GOT3 (cell line): ENCODE results near the gene GALNT9.

Experiments
- DNase-seq: peaks from one replicate; lab custom pipeline; 2025; ENCODE audit warnings: mixed read lengths; lab: John Stamatoyannopoulos, UW

Gene GALNT9

DNA sequence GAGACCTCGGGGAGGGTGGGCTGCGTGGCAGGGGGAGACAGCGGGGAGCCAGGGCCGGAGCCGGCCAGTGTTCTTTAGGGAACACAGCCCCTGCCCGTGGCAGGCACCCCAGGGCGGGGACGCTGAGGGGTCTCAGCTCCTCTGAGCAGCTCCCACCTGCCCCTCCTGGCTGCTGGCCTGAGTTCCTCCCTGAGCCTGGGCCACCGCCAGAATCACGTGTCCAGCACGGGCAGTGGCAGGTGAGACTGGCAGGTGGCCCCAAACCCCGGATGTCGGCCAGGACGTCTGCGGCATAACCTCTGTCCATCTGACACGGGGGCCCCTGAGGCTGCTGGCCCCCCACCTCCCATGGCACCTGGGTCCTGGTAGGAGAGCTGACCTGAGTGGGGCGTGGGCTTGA is 160.0 kb downstream of the GALNT9 start:
- DNase-seq, result no peak

DNA sequence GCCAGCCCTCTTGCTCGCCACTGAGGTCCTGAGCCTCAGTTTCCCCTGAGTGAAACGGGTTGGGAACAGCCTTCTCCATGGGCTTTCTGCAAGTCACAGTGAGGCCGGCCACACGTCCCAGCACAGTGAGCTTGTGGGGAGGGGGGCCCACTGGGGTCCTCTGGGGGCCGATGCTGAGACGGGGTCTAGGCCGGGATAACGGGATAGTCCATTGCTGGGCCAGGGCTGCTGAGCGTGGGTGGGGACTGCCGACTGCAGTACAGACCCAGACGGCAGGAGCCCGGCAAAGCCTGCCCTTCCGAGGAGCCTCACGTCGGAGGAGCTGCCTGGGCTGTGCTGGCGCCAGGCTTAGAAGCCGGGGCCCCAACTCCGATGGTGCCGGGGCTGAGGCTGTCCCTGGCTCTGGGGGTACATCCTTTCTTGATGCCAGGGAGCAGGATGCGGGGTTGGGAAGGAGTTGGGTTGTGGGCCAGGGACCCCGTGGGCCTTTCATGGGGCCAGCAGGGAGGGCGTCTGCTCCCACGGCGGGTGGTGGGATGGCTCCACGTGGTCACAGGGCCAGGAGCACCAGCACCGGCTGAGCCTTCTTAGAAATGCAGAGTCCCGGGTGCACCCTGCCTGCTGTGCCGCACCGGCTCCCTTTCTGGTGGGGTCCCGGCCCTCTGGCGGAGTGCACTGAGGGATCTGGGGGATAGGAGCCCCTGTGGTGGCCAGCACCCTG is 160.9 kb downstream of the GALNT9 start:
- no peak for DNase-seq

DNA sequence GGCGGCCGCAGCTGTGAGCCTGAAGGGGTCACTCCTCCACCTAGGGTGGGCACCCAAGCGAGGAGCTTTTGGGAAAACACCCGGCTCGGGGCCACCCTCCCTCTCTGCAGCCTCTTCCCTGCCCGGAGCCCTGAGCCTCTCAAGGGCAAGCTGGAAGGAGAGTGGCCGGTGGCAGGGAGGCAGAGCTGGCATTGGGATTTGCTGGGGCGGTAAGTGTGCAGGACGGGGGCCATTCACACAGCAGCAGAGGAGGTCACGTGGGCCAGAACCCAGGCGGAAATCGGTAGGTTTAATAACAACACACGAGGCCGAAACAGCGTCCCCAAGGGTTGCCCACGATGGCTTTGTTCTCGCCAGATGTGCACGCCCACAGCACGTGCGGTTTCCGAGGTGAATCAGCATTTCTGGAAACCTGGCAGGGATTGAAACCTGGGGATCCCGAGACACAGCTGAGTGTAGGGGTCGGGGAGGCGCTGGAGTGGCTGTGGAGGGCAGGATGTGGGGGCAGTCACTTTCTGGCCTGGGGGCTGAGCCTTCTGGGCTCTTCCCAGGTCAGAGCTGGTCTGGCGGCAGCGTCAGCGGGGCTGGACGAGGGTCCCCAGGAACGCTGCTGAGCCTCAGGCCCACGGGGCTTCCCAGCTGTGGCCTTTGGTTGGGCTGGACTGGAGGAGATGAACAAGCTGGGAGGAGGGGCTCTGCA is 161.6 kb downstream of the GALNT9 start:
- no peak for DNase-seq

DNA sequence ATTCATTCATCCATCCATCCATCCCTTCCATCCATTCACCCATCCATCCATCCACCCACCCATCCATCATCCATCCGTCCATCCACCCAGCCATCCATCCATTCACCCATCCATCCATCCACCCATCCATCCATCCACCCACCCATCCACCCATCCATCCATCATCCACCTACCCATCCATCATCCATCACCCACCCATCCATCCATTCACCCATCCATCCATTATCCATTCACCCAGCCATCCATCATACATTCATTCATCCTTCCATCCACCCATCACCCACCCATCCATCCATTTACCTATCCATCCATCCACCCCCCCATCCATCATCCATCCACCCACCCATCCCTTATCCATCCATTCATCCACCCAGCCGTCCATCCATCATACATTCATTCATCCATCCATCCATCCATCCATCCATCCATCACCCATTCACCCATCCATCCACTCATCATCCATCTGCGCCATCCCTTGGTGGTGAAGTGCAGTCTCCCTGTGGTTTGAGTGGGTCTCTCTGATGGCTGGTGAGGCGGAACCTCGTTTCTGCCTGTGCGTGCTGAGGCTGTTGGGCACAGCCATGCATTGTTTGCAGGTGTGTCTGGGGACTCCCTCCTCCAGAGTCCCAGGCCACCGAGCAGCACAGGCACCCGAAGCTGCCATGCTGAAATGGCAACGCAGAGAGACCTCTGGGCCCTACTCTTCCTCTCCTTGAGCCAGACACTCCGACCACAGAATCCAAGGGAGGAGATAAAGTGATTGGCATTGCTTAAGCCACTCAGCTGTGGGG is 162.4 kb downstream of the GALNT9 start:
- DNase-seq, result no peak

DNA sequence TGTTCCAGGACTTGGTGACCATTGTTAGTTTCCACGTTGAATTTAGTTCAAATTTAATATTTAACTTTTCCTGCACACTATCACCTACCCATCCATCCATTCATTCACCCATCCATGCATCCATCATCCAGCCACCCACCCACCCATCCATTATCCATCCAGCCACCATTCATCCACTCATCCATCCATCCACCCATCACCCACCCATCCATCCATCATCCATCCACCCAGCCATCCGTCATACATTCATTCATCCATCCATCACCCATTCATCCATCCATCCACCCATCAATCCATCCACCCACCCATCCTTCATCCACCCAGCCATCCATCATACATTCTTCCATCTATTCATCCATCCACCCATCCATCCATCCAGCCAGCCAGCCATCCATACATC is 163.3 kb downstream of the GALNT9 start:
- no peak for DNase-seq

DNA sequence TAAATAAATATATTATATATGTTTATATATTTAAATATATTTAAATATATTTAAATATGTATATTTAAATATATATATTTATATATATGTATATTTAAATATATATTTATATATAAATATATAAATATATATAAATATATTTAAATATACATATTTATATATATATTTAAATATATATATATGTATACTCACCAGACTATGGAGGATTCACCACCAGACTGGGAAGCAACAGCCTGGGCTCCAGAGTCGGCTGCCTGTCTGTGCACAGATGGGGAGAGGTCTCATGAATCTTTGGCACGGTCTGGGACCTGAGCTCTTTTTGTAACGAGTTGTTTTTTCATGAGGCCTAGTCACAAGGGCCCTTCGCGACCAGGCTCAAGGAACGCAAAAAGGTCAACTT is 163.8 kb downstream of the GALNT9 start:
- no peak for DNase-seq

DNA sequence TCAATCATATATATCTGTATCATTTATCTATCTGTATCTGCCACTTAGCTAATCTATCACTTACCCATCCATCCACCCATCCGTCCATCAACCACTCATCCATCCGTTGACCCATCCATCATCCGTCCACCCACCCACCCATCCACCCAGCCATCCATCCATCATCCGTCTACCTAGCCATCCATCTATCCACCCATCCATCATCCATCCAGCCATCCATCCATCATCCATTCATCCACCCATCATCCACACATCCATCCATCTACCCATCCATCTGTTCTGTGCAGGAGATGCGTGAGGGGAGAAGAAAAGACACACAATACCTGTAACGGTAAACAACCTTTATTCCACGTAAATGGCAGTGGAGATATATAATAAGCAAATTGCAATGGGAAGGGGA is 165.0 kb downstream of the GALNT9 start:
- no peak for DNase-seq

DNA sequence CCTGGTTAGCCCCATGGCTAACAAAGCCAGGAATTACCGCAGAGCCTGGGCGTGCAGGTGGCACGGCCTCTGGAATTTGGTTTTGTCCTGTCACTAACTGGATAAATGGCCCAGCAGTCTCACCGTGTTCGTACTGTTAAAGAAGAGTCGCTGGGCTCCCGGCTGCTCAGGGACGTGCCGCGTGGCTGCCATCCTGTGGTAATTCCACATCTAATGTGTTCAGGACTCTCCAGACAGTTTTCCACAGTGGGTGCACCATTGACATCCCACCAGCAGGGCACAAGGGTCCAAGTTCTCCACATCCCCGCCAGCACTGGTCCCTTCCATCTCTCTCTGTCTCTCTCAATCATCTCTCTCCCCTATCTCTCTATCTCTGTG is 165.5 kb downstream of the GALNT9 start:
- DNase-seq, result no peak

DNA sequence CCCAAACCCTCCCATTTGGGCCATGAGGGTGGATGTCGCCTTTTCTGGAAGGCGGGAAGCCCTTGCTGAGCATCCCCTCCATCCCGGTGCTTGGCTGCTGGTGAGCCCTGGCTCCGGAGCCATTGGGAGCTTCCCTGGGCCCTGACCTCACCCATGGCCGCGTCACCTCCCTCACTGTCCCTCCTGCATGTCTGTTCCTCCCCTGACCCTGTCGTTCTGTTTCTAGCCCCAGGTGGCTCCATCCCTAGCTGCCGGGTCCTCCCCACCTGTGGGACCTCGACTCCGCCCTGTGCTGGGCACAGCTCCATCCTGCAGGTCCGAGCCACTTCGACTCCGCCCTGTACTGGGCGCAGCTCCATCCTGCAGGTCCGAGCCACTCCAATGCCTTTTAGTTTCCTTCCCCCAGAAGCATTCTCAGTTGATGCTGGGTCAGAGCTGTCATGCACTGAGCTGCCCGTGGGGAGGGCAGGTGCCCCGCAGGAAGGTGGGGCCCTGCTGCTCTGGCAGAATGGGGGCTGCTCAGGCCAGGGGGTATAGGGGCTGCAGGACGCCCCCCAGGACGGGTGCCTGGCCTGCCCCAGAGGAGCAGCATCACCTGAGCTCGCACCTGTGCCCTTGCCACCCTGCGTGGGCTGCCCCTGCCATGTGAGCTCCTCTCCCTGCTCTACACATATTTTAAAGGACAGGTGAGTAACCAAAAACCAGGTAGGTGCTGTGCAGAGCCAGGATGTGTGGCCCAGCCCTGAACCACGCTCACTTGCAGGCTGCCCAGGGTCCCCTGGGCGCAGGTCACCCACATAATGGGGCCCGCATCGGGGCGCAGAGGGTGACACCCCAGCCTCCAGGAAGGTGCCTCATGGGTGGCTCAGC is 166.1 kb downstream of the GALNT9 start:
- no peak for DNase-seq

DNA sequence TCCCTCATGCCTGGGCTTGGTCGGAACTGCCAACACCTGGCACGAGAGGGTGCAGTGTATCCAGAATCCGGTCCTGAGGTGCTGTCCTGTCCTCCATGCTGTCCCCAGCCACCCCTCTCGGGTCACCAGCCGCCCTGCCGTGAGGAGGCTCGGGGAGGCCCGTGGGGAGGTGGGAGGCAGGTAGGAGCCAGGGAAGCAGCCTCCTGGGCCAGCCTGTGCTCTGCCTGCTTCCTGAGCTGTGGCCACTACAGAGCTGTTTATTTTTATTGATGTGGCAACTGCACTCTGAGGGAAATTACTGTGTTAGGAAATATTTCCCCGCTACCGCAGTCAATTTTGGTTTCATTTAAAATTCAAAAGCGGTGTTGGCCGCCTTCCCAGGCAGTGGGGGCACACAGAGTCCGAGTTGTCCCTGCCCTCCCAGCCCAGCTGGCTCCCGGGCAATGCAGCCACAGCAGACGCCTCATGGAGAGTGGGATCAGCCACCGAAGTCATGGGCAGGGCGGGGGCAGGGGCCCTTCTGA is 166.8 kb downstream of the GALNT9 start:
- peak; percentile 28 for DNase-seq

DNA sequence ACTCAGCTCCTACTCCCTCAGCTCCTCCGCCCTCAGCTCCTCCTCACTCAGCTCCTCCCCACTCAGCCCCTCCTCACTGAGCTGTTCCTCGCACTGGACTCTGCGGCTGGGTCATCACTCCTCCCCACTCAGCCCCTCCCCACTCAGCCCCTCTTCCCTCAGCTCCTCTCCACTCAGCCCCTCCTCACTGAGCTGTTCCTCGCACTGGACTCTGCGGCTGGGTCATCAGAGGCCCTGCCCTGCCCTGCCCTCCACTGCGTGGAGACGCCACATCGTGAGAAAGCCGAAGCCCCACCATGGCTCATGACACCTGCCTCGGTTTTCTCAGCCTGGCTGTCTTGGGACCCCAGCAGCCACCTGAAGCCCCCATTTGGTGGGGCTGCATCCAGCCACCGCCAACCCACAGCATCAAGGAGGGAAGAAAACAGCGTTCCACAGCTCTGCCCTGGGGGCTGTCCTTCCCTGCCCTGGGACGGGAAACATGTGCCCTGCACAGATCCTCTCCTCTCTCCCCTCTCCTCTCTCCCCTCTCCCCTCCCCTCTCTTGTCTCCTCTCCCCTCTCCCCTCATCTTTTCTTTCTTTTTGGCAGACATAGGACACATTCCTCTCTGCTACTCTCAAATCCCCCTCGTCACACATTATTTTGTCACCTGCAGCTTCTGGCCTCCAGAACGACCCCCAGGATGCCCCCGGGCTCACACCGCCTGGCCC is 167.4 kb downstream of the GALNT9 start:
- no peak for DNase-seq

DNA sequence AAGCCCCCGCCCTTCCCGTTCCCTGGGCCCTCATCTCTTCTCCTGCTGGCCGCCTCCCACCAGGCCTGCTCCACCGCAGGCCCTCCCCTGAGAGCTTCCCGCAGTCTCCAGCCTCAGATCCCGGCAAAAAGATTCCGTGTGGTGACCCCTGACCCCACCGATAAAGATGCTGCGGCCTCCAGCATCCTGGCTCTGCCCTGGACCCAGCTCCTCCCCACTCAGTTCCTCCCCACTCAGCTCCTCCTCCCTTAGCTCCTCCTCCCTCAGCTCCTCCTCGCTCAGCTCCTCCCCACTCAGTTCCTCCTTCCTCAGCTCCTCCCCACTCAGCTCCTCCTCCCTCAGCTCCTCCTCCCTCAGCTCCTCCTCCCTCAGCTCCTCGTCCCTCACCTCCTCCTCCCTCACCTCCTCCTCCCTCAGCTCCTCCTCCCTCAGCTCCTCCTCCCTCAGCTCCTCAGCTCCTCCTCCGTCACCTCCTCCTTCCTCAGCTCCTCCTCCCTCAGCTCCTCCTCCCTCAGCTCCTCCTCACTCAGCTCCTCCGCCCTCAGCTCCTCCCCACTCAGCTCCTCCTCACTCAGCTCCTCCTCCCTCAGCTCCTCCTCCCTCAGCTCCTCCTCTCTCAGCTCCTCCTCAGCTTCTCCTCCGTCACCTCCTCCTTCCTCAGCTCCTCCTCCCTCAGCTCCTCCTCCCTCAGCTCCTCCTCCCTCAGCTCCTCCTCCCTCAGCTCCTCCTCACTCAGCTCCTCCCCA is 168.2 kb downstream of the GALNT9 start:
- no peak for DNase-seq

DNA sequence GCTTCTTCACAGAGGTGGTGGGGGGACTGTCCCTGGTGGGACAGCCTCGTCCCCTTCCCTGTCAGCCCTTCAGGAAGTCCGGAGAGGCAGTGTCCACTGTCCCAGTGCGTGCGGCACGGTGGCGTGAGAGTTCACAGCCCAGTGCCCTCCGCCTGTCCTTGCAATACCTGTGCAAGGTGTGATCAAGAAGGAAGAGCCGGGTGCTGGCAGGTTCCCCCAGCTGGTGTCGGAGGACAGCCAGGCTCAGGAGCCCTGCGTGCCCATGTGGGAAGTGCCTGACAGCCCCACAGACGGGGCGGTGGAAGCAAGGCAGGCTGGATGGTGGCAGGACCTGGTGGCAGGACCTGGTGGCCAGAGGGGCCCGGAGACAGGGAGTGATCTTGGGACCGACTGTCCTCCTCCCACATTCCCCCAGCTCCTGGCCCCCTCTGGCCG is 168.8 kb downstream of the GALNT9 start:
- DNase-seq, result no peak

DNA sequence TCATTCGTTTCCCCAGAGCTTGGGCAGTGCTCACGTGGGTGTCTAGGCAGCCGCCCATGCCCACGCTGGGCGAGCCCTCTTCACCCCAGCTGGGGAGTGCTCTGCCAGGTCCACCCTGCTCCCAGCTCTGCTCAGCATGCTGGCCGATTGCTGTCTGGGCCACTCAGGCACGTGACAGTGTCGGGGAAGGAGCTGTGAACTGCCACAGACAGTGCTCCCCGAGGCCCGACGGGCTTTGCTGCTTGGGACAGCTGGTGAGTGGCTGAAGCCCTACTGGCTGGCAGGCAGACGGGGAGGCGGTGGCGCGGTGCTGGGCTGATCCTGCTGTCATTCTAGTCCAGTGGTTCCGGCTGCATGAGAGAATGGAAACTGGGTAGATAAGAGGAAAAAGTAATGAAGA is 169.4 kb downstream of the GALNT9 start:
- no peak for DNase-seq

DNA sequence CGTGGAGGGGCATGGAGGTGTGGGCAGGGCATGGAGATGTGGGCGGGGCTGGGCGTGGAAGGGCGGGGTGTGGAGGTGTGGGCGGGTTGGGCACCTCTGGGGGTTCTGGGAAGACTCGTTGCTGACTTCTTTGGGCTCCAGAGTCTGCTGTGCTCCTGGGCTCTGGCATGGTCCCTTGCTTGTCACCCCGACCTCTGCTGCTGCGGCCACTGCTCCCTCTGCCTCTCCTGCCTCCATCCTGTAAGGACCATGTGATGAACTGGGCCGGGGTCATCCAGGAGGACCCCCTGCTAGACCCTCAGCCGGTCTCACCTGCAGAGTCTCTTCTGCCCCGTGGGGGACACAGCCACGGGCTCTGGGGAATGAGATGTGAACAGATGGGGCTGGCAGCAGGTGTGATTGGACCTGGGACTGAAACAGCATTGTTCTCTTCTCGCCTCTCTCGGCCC is 169.8 kb downstream of the GALNT9 start:
- DNase-seq, result no peak

DNA sequence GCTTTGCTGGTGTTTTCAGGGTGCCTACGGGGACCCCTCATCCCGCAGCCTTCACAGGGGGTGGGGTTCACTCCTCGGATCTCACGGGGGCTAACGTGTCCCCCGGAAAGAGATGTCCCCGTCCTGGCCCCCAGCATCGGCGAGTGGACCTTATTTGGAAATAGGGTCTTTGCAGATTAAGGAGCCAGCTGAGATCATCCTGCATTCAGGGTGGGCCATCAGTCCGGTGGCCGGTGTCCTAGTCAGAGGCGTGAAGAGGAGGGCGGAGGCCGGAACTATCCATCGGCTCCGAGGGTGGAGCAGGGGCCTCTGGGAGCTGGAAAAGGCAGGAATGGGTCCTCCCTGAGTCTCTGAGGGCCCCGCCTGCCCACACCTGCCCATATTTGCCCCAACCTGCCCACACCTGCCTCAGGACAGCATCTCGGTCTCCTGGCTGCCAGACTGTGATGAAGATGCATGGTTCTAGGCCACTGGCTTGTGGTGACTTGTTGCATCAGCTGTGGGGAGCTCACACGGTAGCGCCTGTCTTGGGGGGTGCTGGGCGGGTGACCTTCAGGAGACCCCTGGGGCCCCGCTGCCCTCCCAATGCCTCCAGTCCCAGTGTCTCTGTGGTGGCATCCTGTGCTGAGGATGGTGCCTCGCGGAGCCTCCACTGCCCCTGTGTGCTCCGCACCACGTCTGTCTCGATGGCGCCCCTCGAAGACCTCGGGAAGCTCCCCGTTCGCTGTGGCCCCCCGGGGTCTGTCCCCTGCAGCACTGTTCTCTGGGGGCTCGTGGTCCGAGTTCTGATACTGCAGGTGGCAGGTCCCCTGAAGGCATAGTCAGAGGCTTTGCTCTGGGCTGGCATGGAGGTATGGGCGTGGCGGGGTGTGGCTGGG is 170.5 kb downstream of the GALNT9 start:
- no peak for DNase-seq

DNA sequence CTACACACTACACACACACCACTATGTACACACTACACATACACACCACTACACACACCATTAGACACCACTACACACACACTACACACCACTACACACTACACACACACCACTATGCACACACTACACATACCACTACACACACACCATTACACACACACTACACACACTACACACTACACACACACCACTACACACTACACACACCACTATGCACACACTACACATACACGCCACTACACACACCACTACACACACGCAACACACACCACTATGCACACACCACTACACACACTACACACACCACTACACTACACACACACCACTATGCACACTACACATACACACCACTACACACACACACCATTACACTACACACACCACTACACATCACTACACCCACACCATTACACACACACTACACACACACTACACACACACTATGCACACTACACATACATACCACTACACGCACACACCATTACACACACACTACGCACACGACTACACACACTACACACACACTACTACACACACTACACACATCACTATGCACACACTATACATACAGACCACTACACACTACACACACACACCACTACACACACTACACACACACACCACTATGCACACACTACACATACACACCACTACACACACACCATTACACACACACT is 171.5 kb downstream of the GALNT9 start:
- DNase-seq, result no peak

DNA sequence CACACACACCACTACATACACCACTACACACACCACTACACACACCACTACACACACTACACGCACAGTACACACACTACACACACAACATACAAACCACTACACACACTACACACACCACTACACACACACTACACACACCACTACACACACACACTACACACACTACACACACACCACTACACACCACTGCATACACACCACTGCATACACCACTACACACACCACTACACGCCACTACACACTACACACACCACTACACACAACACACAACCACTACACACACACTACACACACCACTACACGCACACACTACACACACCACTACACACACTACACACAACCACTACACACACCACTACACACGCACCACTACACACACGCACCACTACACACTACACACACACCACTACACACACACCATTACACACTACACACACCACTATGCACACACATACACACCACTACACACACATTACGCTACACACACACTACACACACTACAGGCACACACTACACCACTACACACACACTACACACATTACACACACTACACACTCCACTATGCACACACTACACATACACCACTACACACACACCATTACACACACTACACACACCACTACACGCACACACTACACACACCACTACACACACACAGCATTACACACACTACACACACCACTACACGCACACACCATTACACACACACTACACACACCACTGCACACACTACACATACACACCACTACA is 172.6 kb downstream of the GALNT9 start:
- DNase-seq, result no peak
